ENCODE data around the gene UNC119.

GRCh38 chr17:28548417-28549130 is 3.9 kb downstream of the UNC119 start:
- TF ChIP-seq CTCF (IDR thresholded peaks at IDR 0.05; ENCODE audit: poor library complexity, severe bottlenecking) (no peak), REST (IDR thresholded peaks at IDR 0.05; ENCODE audit: borderline replicate concordance) (no peak), EP300 (conservative IDR thresholded peaks at IDR 0.05; ENCODE audit: poor library complexity, severe bottlenecking) (no peak), MXI1 (conservative IDR thresholded peaks at IDR 0.05; ENCODE audit: poor library complexity, severe bottlenecking) (no peak), SMC3 (conservative IDR thresholded peaks at IDR 0.05; ENCODE audit: poor library complexity) (no peak)

Measured in neural cell (in vitro differentiated cells).